Measurements from ENCODE around the gene LRRN3. TPM values are rescaled to one million over a fixed set of nuclear protein-coding genes. Genes with fewer than 3 reads are reported as not detected.

The LRRN3 gene
- total RNA-seq, 1 experiment from 2014 or later, result 19.3 TPM

DNA sequence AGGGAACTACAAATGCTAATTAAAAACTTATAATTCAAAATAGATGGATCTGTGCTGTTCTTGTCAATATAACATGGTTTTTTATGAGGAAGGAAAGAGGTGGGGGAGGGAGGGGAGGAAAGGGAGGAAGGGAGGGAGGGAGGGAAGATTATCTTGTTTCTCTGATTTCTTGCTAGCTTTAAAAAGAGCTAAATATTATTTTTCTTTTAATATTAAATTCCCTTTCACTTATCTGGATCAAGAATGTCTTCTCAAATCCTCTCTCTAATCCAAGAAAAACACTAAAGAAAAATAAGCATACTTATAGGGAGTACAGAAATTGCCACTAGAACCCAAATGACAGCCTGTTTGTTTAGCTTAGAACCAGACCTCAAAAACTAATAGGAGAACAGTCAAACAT is 55.2 kb downstream of the LRRN3 start:
- no peak for DNase-seq
- Histone ChIP-seq H3K27me3 (no peaks in the 10 kb centered on the region), H3K36me3 (no peaks in the 10 kb centered on the region), H3K9me3 (replicated peaks) (no peaks in the 10 kb centered on the region), H3K27ac (no peak overlapping the region), H3K4me3 (no peak overlapping the region), H3K4me1 (peaks cover 19% of the 10 kb centered on the region)

DNA sequence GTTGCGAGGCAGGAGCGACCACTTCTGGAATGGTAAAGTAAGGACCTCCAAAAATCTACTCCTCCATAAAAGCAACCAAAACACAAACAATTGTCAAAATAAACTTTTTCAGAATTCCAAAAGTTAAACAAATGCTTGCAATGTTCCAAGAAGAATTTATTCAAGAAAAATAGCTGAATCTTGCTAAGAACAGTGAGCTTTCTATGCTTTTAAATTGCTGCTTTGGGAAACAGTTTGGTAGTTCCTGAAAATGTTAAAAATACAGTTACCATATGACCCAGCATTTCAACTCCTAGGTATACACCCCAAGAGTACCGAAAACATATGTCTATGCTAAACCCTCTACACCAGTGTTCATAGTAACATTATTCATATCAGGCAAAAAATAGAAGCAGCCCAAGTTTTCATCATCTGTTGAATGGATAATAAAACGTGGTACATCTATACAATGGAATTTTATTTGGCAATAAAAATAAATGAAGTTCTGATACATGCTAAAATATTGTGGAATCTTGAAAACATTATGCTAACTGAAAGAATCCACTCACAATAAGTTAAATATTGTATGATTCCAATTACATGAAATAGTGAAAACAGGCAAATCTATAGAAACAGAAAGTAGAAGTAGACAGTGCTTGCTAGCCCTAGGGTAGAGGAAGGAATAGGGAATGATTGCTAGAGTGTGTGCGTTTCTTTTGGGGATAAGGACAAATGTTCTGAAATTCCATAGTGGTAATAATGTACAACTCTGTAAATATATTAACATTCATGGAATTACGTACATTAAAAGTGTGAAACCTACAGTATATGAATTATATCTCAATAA is 57.0 kb downstream of the LRRN3 start:
- H3K4me1 ChIP-seq, result peaks cover 13% of the 10 kb centered on the region
- H3K27me3 ChIP-seq, result no peaks in the 10 kb centered on the region
- no peak for DNase-seq
- H3K27ac ChIP-seq, result no peak overlapping the region
- no peaks in the 10 kb centered on the region for H3K36me3 ChIP-seq
- no peaks in the 10 kb centered on the region for H3K9me3 ChIP-seq (replicated peaks)
- H3K4me3 ChIP-seq, result no peak overlapping the region

DNA sequence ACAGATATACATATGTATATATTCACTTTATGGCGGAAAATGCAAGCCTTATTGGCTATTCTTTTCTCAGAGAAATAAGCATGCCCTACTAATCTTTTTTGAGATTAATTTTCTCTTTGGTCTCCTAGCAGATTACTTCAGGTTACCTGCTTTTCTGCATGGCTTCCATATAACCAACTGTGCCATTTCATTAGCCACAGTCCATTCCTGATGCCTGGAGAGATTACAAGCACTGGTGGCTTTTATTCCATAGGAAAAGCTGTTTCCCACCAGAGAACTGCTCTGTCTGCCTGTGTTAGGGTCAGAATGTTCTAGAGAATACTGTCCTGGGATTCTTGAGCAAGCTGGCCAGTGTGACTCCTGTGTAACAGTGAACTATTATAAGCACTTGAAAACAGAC is 59.8 kb downstream of the LRRN3 start:
- no peaks in the 10 kb centered on the region for H3K9me3 ChIP-seq (replicated peaks)
- no peak for DNase-seq
- H3K36me3 ChIP-seq, result no peaks in the 10 kb centered on the region
- no peak overlapping the region for H3K27ac ChIP-seq
- no peaks in the 10 kb centered on the region for H3K27me3 ChIP-seq
- H3K4me1 ChIP-seq, result no peaks in the 10 kb centered on the region
- no peak overlapping the region for H3K4me3 ChIP-seq

DNA sequence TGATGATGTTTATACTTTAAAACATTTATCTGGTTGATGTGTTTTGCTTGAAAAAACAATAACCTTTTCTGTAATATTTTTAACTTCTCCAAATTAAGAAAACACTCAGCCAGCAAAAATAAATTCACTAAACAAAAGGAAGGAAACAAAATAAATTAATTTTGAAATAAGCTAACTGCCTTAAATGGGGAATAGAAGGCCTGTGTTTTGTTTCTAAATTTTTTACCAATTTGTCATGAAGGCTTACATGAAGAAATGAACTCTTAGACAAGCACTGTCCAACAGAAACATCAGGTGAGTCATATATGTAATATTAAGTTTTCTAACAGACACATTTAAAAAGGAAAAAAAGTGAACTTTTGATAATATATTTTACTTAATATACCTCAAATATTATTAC is 68.5 kb downstream of the LRRN3 start:
- DNase-seq, result no peak
- Histone ChIP-seq H3K27me3 (no peaks in the 10 kb centered on the region), H3K36me3 (no peaks in the 10 kb centered on the region), H3K4me1 (no peaks in the 10 kb centered on the region), H3K4me3 (no peak overlapping the region), H3K9me3 (replicated peaks) (no peaks in the 10 kb centered on the region), H3K27ac (no peak overlapping the region)

DNA sequence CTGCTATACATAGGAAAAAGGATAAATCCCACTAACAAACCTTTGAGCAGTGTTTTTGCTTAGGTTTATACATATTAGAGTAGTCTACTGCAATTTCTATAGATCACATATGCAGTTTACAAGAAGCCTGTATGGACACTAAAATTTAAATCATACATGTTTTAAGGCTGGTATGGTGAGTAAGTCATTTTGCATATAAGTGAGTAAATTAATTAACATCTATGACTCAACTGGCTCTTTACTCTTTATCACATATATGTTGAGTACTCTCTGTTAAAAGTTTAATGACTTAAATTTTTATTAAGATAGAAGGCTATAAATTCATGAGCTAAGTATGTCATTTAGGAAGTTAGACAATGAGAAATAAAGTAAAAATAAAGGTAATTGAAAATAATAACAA is 69.4 kb downstream of the LRRN3 start:
- Histone ChIP-seq H3K4me1 (no peaks in the 10 kb centered on the region), H3K9me3 (replicated peaks) (no peaks in the 10 kb centered on the region), H3K27me3 (no peaks in the 10 kb centered on the region), H3K36me3 (no peaks in the 10 kb centered on the region), H3K27ac (no peak overlapping the region), H3K4me3 (no peak overlapping the region)
- no peak for DNase-seq

DNA sequence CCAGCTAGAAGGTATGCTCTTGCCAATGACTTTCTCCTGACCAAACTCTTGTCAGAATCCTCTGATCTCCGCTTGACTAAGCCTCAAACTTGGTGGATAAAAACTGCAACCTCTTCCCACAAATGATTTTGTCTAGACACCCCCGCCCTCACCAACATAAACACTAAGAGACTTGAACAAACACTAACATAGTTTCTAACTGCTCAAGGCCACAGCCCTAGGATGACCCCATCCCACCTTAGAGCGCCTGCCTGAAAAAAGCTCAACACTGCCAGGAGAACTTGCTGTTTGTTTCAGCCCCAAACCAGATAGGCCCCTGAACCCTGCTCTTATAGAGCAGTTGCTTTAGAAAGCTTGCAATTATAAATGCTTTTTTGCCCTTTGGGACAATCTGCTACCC is 71.8 kb downstream of the LRRN3 start:
- Histone ChIP-seq H3K9me3 (replicated peaks) (no peaks in the 10 kb centered on the region), H3K27me3 (no peaks in the 10 kb centered on the region), H3K4me3 (no peak overlapping the region), H3K36me3 (0 out of 2 replicates have a peak, but pooled peaks cover 2% of the 10 kb centered on the region), H3K4me1 (peaks cover 12% of the 10 kb centered on the region), H3K27ac (no peak overlapping the region)
- DNase-seq, result no peak

DNA sequence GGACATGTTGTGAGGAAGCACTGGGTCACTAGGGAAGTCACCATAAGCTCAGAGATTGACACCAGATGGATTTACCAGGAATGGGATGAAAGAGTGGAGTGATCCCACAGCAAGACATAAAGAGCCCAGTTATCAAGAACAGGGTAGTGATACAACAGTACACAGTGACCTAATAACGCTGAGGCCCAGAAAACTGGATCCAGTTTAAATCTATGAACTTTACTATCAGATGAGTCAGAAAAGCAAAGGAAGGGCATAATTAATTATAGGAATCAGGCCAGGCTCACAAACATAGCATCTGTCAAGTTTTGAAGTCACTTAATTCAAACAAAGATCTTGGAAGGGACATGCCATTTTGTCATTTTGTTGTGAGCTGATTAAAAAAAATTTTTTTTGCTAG is 73.5 kb downstream of the LRRN3 start:
- DNase-seq, result no peak
- Histone ChIP-seq H3K27ac (no peak overlapping the region), H3K36me3 (0 out of 2 replicates have a peak, but pooled peaks cover 2% of the 10 kb centered on the region)

DNA sequence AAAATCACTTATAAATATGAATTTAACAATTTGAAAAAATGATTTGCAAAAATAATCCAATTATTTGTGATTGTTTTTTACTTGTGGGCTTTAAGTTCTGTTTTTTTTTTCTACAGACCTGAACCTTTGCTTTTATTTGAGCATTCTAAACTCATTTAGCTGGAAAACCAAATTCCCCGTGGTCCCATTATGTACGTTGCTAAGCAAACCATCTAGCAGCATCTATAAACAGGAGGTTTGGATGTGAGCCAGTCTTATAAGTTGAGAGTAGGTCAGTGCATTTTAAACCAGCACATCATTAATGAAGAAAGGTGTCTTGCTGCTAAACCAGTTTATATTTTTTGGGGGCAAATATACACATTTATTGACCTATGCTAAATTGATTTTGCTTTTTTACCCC is 77.3 kb downstream of the LRRN3 start:
- Histone ChIP-seq H3K4me1 (peaks cover 21% of the 10 kb centered on the region), H3K27me3 (no peaks in the 10 kb centered on the region), H3K27ac (peak overlapping the region; percentile 63), H3K9me3 (replicated peaks) (no peaks in the 10 kb centered on the region), H3K36me3 (0 out of 2 replicates have a peak, but pooled peaks cover 2% of the 10 kb centered on the region), H3K4me3 (no peak overlapping the region)
- peak; percentile 45 to 78 for DNase-seq

More for the DNA sequence above, 73.5 kb downstream of the LRRN3 start:
- Histone ChIP-seq H3K27me3 (no peaks in the 10 kb centered on the region), H3K4me3 (no peak overlapping the region), H3K4me1 (peaks cover 21% of the 10 kb centered on the region), H3K9me3 (replicated peaks) (no peaks in the 10 kb centered on the region)

DNA sequence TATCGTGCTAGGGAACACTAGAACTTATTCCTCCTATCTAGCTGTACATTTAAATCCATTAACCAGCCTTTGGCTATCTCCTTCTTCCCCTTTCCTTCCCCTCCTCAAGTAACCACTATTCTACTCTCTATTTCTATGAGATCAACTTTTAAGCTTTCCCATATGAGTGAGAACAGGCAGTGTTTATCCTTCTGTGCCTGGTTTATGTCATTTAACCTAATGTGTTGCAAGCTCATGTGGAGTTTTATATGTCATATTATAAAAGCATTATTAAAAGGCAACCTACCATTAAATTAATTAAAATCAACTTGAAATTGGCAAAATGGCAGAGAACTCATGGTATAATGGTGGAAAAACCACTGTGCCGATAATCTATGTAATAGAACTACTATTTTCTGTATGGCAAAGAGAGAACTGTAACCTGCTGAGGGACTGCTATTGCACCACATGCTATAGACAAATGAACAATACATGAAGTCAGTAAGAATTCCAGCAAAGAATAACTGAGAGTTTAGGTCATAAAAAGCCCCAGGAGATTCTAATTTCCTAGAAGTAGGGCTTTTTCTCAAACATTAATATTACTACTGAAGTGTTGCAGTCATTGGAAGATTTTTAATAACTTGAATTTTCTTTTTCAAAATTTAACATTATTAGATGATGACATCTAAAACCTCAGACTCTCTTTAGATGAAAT is 81.8 kb downstream of the LRRN3 start:
- peaks cover 9% of the 10 kb centered on the region for H3K4me1 ChIP-seq
- no peak overlapping the region for H3K27ac ChIP-seq
- H3K4me3 ChIP-seq, result no peak overlapping the region
- H3K9me3 ChIP-seq (replicated peaks), result no peaks in the 10 kb centered on the region
- DNase-seq, result no peak
- no peaks in the 10 kb centered on the region for H3K27me3 ChIP-seq
- H3K36me3 ChIP-seq, result no peaks in the 10 kb centered on the region

DNA sequence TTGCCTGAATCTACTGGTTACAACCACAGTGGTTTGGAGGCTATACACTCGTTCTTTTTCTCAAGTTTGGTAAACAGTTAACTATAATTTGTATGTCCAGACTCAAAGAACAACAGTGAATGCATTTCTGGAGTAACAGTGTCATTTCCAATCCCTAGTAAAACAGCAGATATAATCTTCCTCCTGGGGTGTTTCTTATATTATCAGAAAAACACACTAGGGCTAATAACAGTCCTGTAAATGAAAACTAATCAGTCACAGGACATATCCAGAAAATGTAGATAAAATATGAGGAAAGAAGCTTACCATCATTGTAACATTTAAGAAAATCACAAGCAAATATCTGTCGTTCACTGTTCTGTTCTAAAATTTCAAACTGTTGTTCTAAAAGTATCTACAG is 82.6 kb downstream of the LRRN3 start:
- no peaks in the 10 kb centered on the region for H3K27me3 ChIP-seq
- no peak overlapping the region for H3K4me3 ChIP-seq
- DNase-seq, result no peak
- H3K27ac ChIP-seq, result no peak overlapping the region
- no peaks in the 10 kb centered on the region for H3K9me3 ChIP-seq (replicated peaks)
- no peaks in the 10 kb centered on the region for H3K36me3 ChIP-seq
- H3K4me1 ChIP-seq, result 0 out of 2 replicates have a peak, but pooled peaks cover 3% of the 10 kb centered on the region

DNA sequence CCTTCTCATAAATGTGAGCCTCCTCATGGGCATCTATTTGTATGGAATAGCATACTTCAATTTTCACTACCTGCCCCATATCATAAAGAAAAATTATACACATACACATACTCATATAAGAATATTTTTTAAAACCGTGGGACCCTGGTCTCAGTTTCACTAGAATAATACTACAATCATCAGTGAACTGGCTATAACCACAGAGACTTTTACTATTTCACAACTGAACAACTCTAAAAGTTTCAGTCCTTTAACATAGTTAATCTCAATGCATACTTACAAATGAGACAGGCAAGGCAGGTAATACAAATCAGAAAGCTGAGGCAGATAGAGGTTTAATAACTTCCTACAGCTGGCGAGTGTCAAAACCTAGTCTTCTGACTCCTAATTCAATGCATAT is 83.1 kb downstream of the LRRN3 start:
- Histone ChIP-seq H3K27me3 (no peaks in the 10 kb centered on the region), H3K27ac (no peak overlapping the region), H3K4me1 (no peaks in the 10 kb centered on the region), H3K36me3 (no peaks in the 10 kb centered on the region), H3K4me3 (no peak overlapping the region), H3K9me3 (replicated peaks) (no peaks in the 10 kb centered on the region)
- DNase-seq, result no peak

DNA sequence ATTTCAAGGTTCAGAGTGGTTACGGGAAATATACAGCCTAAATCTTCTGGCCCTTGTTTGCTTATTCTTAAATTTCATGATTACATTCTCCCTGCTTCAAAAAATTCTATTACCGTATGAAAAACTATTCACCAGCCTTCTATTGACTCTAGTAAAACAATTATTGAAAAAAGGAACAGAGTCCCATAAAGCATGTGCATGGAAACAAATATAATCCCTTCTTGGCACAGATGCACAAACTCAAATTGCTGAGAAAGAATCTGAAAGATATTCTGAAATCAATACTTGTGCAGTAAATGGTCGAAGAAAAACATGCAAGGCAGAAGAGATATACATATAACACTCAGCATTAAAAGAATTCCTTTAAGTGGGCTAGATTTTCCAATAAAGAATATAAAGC is 83.6 kb downstream of the LRRN3 start:
- Histone ChIP-seq H3K9me3 (replicated peaks) (no peaks in the 10 kb centered on the region), H3K4me1 (no peaks in the 10 kb centered on the region), H3K36me3 (no peaks in the 10 kb centered on the region), H3K27ac (no peak overlapping the region), H3K27me3 (no peaks in the 10 kb centered on the region), H3K4me3 (no peak overlapping the region)
- DNase-seq, result no peak
